ENCODE measurements around the gene GMPR.

The GMPR gene

DNA sequence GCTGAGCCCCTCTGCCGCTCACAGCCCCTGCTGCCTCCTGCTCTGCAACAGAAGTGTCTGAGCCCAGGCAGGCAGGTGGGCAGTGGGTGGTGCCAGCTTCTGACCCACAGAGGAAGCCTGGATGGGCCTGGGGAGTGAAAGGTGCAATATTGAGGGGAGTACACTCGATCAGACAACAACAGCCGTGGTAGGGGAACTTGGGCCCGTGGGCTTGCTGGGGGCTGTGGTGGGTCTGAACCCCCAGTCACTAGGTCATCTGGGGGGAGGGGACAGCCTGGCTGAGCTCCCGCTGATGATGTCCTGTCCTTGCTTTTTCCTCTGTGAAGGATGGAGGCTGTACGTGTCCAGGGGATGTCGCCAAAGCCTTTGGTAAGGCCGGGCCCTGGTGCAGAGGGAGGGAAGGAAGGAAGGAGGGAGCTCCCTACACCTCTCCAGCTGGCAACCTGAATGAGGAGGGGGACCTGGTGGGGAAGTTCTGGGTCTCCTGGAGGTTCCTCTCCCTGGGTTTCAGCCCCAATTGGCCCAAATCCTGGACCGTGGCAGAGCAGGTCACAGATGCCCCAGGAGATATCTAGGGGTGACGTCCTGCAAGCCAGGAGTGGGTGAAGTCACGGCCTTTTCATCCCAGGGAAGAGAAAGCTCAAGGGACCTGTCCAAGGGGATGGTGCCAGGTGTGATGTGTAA lies 47.2 kb downstream of the GMPR start:
- H3K27ac ChIP-seq, result no peak overlapping the region
- TF ChIP-seq, protein P1, sequence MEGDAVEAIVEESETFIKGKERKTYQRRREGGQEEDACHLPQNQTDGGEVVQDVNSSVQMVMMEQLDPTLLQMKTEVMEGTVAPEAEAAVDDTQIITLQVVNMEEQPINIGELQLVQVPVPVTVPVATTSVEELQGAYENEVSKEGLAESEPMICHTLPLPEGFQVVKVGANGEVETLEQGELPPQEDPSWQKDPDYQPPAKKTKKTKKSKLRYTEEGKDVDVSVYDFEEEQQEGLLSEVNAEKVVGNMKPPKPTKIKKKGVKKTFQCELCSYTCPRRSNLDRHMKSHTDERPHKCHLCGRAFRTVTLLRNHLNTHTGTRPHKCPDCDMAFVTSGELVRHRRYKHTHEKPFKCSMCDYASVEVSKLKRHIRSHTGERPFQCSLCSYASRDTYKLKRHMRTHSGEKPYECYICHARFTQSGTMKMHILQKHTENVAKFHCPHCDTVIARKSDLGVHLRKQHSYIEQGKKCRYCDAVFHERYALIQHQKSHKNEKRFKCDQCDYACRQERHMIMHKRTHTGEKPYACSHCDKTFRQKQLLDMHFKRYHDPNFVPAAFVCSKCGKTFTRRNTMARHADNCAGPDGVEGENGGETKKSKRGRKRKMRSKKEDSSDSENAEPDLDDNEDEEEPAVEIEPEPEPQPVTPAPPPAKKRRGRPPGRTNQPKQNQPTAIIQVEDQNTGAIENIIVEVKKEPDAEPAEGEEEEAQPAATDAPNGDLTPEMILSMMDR (IDR thresholded peaks at IDR 0.05), result no peak
- H3K4me3 ChIP-seq, result no peak overlapping the region
- DNase-seq (ENCODE audit: low spot score), result no peak

DNA sequence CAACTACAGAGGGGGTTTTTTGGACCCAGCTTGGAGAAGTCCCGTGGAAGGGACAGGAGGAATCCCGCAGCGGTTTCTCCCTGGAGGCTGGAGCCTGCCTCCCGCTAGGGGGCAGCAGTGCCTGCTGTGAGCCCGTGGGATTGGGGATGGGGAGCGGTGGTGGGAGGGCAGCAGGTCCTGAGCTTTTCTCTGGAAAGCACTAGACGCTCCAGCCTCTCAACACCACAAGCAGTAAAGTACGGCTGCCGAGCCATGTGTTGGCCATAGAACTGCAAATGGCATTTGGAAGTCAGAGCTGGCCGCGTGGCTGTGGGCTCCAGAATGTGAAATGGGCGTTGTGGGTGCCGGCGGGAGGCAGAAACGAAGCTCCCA lies 47.8 kb downstream of the GMPR start:
- TF ChIP-seq, protein P1 (IDR thresholded peaks at IDR 0.05), result no peak
- DNase-seq (ENCODE audit: low spot score), result no peak
- H3K27ac ChIP-seq, result no peak overlapping the region
- H3K4me3 ChIP-seq, result no peak overlapping the region

DNA sequence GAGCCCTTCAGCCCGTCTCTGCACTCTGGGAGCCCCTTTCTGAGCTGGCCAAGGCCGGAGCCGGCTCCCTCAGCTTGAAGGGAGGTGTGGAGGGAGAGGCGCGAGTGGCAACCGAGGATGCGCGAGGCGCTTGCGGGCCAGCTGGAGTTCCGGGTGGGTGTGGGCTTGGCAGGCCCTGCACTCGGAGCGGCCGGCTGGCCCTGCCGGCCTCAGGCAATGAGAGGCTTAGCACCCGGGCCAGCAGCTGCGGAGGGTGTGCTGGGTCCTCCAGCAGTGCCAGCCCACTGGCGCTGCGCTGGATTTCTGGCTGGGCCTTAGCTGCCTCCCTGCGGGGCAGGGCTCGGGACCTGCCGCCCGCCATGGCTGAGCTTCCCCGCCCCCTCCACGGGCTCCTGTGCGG lies 49.8 kb downstream of the GMPR start:
- TF ChIP-seq, protein P1 (IDR thresholded peaks at IDR 0.05), result no peak
- Histone ChIP-seq H3K4me3 (no peak overlapping the region), H3K27ac (no peak overlapping the region)
- DNase-seq (ENCODE audit: low spot score), result no peak

DNA sequence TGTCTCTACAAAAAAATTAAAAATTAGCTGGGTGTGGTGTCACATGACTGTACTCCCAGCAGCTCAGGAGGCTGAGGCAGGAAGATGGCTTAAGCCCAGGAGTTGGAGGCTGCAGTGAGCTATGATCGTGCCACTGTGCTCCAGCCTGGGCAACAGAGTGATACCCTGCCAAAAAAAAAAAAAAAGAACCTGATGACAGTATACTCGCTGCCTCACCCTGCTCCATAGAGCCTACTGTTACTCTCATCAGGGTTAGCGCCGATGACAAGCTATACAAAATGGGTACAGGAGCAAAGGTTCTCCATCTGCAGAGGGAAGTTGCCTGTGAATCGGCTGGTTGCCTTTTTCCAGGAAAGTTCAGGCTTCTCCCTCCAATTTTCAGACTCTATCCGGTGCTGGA lies 53.4 kb downstream of the GMPR start:
- TF ChIP-seq, protein P1 (IDR thresholded peaks at IDR 0.05), result no peak
- Histone ChIP-seq H3K27ac (no peak overlapping the region), H3K4me3 (no peak overlapping the region)
- no peak for DNase-seq (ENCODE audit: low spot score)

DNA sequence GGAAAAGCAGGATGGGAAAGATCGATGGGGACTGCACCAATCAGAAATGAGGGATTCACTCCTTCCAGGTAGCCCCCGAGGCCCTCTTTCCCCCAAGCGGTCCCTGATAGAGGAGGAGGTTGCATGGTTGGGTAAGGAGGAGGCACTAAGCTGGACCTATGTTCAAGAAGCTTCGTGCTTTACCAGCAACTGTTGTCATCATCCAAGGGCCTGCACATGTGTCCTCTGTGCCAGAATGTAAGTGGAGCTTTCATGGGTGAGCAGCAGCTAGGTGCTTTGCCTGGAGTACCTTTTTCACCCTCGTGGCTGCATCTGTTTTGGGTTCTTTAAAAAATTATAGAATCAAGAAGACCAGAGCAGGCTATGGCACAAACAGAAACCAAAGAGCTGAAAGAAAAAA lies 54.0 kb downstream of the GMPR start:
- no peak overlapping the region for H3K27ac ChIP-seq
- no peak overlapping the region for H3K4me3 ChIP-seq
- TF ChIP-seq, protein P1 (IDR thresholded peaks at IDR 0.05), result no peak
- DNase-seq (ENCODE audit: low spot score), result no peak

- TF ChIP-seq, protein P1 (IDR thresholded peaks at IDR 0.05), result no peak
- no peak overlapping the region for H3K27ac ChIP-seq
- no peak for DNase-seq (ENCODE audit: low spot score)
- H3K4me3 ChIP-seq, result no peak overlapping the region
Measured at GRCh38 chr6:16292942-16293341, 54.6 kb downstream of the GMPR start.

DNA sequence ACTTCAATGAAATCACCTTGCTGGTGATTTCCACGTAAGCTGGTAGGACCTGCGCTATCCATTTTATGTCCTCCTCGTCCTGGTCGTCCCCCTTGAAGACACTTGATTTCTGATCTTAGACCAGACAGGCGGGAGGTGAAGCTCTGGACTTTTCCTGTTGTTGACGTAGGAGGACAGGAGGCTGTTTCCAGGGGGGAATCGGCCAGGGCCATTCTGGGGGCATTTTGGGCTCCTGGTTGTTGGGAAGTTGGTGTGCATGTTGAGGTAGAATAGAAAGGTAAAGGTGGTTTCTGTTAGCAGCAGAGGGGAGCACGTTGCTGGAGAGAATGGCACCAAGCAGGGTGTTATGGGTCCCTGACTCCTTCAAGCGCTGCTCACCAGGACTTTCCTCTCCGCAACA lies 56.0 kb downstream of the GMPR start:
- H3K27ac ChIP-seq, result no peak overlapping the region
- no peak overlapping the region for H3K4me3 ChIP-seq
- TF ChIP-seq, protein P1 (IDR thresholded peaks at IDR 0.05), result no peak
- DNase-seq (ENCODE audit: low spot score), result no peak
